GM12878 (cell line): ENCODE results near the gene TTC38. TPM values are rescaled to one million over a fixed set of nuclear protein-coding genes. Genes with fewer than 3 reads are reported as not detected.
A peak's percentile ranks its signal among the peaks of the same experiment; 100 is the strongest.

Source experiments
- ATAC-seq: fragments of 200-7000 bp; cut with Tn5 transposase; 3 replicates; pipeline ENCODE4 v1.9.1; 2020; ENCODE audit warnings: mild to moderate bottlenecking, moderate library complexity
- BruUV-seq: library from RNA; stranded (reverse); fragments of 400-500 nt; replicated peaks from 2 replicates; lab custom pipeline; 2021; lab: Mats Ljungman, UMichigan
- CTCF ChIA-PET: fragments of 300-600 bp; sonication (Branson Sonifier 250); formaldehyde crosslinking; extraction: SDS; loops from one replicate; lab custom pipeline; 2021; ENCODE audit warnings: inconsistent platforms; lab: Yijun Ruan, JAX
- POLR2A ChIA-PET: fragments of 350-600 bp; formaldehyde crosslinking; extraction: SDS; loops from one replicate; lab custom pipeline; 2021; ENCODE audit warnings: inconsistent platforms; lab: Charles Lee
- RAD21 ChIA-PET: fragments of 300-600 bp; sonication (Branson Sonifier 250); formaldehyde crosslinking; loops from one replicate; lab custom pipeline; 2023; ENCODE audit warnings: antibody characterized with exemption; ENCODE audit not compliant: unreplicated experiment; lab: Charles Lee
- SMC1A ChIA-PET: fragments of 300-600 bp; sonication (Branson Sonifier 250); formaldehyde crosslinking; loops from one replicate; lab custom pipeline; 2023; ENCODE audit not compliant: unreplicated experiment, uncharacterized antibody; lab: Charles Lee
- DNase-seq: peaks from one replicate; pipeline ENCODE4 v3.0.0-alpha.2; 2011; ENCODE audit warnings: low read depth, low spot score
- FAIRE-seq: peaks from 3 replicates; lab custom pipeline; 2011; peaks lifted over from hg19 to GRCh38; lab: Jason Lieb, UNC
- H2AFZ ChIP-seq: 2 replicates; pipeline ENCODE4 v1.6.0; 2011; ENCODE audit warnings: low read depth, low read length, control low read depth; ENCODE audit not compliant: control insufficient read depth
- H3K27ac ChIP-seq: 2 replicates; pipeline ENCODE4 v1.5.1; 2011; ENCODE audit warnings: control low read depth; ENCODE audit not compliant: control insufficient read depth, insufficient read depth
- H3K27me3 ChIP-seq, 2 experiments: replicated peaks in 1 of 2; 2 replicates each; pipeline versions ENCODE4 v1.6.0 to v1.6.1; 2011; ENCODE audit warnings: low read length in 1 of 2; ENCODE audit not compliant: control insufficient read depth in 2 of 2, insufficient read depth in 2 of 2
- H3K36me3 ChIP-seq, 2 experiments: 2 replicates each; pipeline ENCODE4 v1.5.1; 2011; ENCODE audit warnings: low read length in 1 of 2; ENCODE audit not compliant: control insufficient read depth in 2 of 2, insufficient read depth in 2 of 2
- H3K4me1 ChIP-seq: 2 replicates; pipeline ENCODE4 v1.6.1; 2011; ENCODE audit warnings: mild to moderate bottlenecking, low read length, moderate library complexity, mixed read lengths; ENCODE audit not compliant: control insufficient read depth, insufficient read depth
- H3K4me2 ChIP-seq: 2 replicates; pipeline ENCODE4 v1.6.0; 2011; ENCODE audit warnings: control low read depth; ENCODE audit not compliant: control insufficient read depth, insufficient read depth
- H3K4me3 ChIP-seq: fragments of 200-600 bp; sonication (generic); 2 replicates; pipeline ENCODE4 v1.5.1; 2016
- H3K79me2 ChIP-seq: 2 replicates; pipeline ENCODE4 v1.6.0; 2011; ENCODE audit warnings: low read length; ENCODE audit not compliant: control insufficient read depth, insufficient read depth
- H3K9ac ChIP-seq: 2 replicates; pipeline ENCODE4 v1.8.0; 2011; ENCODE audit warnings: low read length, control low read depth, mixed read lengths; ENCODE audit not compliant: control insufficient read depth, insufficient read depth
- H3K9me3 ChIP-seq: replicated peaks from 3 replicates; pipeline ENCODE4 v1.5.1; 2011; ENCODE audit warnings: mild to moderate bottlenecking, low read length; ENCODE audit not compliant: control insufficient read depth, insufficient read depth
- H4K20me1 ChIP-seq: 2 replicates; pipeline ENCODE4 v1.6.0; 2011; ENCODE audit not compliant: control insufficient read depth, insufficient read depth
- CREB1 ChIP-seq: IDR thresholded peaks from 2 replicates; pipeline ENCODE4 v1.6.1; 2012; ENCODE audit warnings: low read depth, mild to moderate bottlenecking, inconsistent platforms
- HDAC6 ChIP-seq: fragments of 200-600 bp; sonication (generic); IDR thresholded peaks from one replicate; pipeline ENCODE4 v1.8.0; 2017; ENCODE audit warnings: antibody characterized with exemption; ENCODE audit not compliant: unreplicated experiment
- HDGF ChIP-seq: fragments of 450-650 bp; IDR thresholded peaks from 2 replicates; pipeline ENCODE4 v1.6.1; 2016; ENCODE audit warnings: antibody characterized with exemption
- JUNB ChIP-seq: IDR thresholded peaks from 2 replicates; pipeline ENCODE4 v1.6.1; 2016; ENCODE audit warnings: antibody characterized with exemption, mild to moderate bottlenecking
- MEF2A ChIP-seq: IDR thresholded peaks from 2 replicates; pipeline ENCODE4 v1.6.1; 2011; ENCODE audit warnings: low read depth, mild to moderate bottlenecking, low read length, moderate library complexity; ENCODE audit not compliant: insufficient read depth
- MXI1 ChIP-seq: fragments of 150-350 bp; IDR thresholded peaks from 2 replicates; pipeline ENCODE4 v1.6.1; 2011; ENCODE audit warnings: low read depth, mild to moderate bottlenecking, inconsistent platforms, low read length, improper control_type of control experiment
- POLR2A ChIP-seq: IDR thresholded peaks from 2 replicates; pipeline ENCODE4 v1.6.1; 2011; ENCODE audit warnings: low read depth, mild to moderate bottlenecking, low read length
- RB1 ChIP-seq: fragments of 450-650 bp; formaldehyde crosslinking; IDR thresholded peaks from 2 replicates; pipeline ENCODE4 v1.6.1; 2017; ENCODE audit warnings: mild to moderate bottlenecking, borderline replicate concordance
- SIN3A ChIP-seq: IDR thresholded peaks from 2 replicates; pipeline ENCODE4 v1.6.1; 2012; ENCODE audit warnings: low read depth, low read length, improper control_type of control experiment
- SREBF1 ChIP-seq: IDR thresholded peaks from 2 replicates; pipeline ENCODE4 v1.6.1; 2012; ENCODE audit warnings: mild to moderate bottlenecking, low read length
- ZNF384 ChIP-seq: IDR thresholded peaks from 2 replicates; pipeline ENCODE4 v1.6.1; 2012; ENCODE audit warnings: low read depth, mild to moderate bottlenecking, low read length, improper control_type of control experiment, borderline replicate concordance
- WGBS: methylation state at CpG from one replicate; pipeline ENCODE4 v1.1.6; 2016; ENCODE audit warnings: low lambda C conversion rate; ENCODE audit not compliant: insufficient replicate concordance, insufficient coverage; ENCODE audit errors: missing lambda C conversion rate; 5-methylcytosine and 5-hydroxymethylcytosine counted together
- in situ Hi-C: fragments of 300-500 bp; cut with MboI; formaldehyde crosslinking; loops from 9 replicates; pipeline ENCODE4 v1.14.3; 2018; ENCODE audit warnings: mixed read lengths
- intact Hi-C: fragments of 100-400 bp; cut with micrococcal nuclease; formaldehyde crosslinking; loops from one replicate; pipeline ENCODE4 v1.14.2; 2022; ENCODE audit not compliant: unreplicated experiment
- polyA plus RNA-seq, 11 experiments: library from polyadenylated mRNA; depleted of rRNA in 4 of 11; unstranded in 6 of 11; stranded (reverse) in 5 of 11; fragments of >200 nt; fragmentation: Nextera tagmentation in 4 of 11; fragmentation: Illumina TruSeq in 1 of 11; extraction: Ambion mirVana in 4 of 11; extraction: Trizol in 1 of 11; gene quantifications; 1 replicate in 1 of 11; 2 replicates in 10 of 11; pipeline versions ENCODE4 v1.2.1 to v1.2.3, GENCODE V29; 2011 to 2016; ENCODE audit warnings: inconsistent platforms in 2 of 11, missing spikeins in 2 of 11, low read depth in 1 of 11
- total RNA-seq, 4 experiments: library from RNA; depleted of rRNA in 3 of 4; stranded (reverse); fragments of >200 nt in 3 of 4; fragmentation: Illumina TruSeq in 1 of 4; extraction: Trizol in 1 of 4; gene quantifications; 2 replicates each; pipeline versions ENCODE4 v1.2.1 to v1.2.3, GENCODE V29; 2013 to 2021
- TF ChIP-seq, protein P1 (sequence below): IDR thresholded peaks from 2 replicates; pipeline ENCODE4 v1.6.1; 2012; ENCODE audit warnings: mild to moderate bottlenecking, low read depth, low read length
- TF ChIP-seq, protein P2 (sequence below), 3 experiments: IDR thresholded peaks in 2 of 3; conservative IDR thresholded peaks in 1 of 3; 2 replicates each; pipeline ENCODE4 v1.5.1; 2011; ENCODE audit warnings: low read depth in 3 of 3, low read length in 3 of 3, mild to moderate bottlenecking in 3 of 3, control low read depth in 2 of 3, moderate library complexity in 2 of 3, inconsistent platforms in 1 of 3, mixed read lengths in 1 of 3; ENCODE audit not compliant: control insufficient read depth in 2 of 3, insufficient read depth in 1 of 3; ENCODE audit errors: extremely low read depth in 1 of 3
- TF ChIP-seq, protein P3 (sequence below): IDR thresholded peaks from 2 replicates; pipeline ENCODE4 v1.6.1; 2011; ENCODE audit warnings: low read depth, low read length, improper control_type of control experiment, borderline replicate concordance
- TF ChIP-seq, protein P4 (sequence below): fragments of 450-650 bp; IDR thresholded peaks from 2 replicates; pipeline ENCODE4 v1.6.1; 2016; ENCODE audit warnings: mild to moderate bottlenecking

Gene TTC38
- total and polyA plus RNA-seq, 10 of the 15 experiments (the other 5 are each of a cell fraction or from before 2014, with no cell fraction given) = 0.58 to 39.9 (median 13.0) TPM

DNA sequence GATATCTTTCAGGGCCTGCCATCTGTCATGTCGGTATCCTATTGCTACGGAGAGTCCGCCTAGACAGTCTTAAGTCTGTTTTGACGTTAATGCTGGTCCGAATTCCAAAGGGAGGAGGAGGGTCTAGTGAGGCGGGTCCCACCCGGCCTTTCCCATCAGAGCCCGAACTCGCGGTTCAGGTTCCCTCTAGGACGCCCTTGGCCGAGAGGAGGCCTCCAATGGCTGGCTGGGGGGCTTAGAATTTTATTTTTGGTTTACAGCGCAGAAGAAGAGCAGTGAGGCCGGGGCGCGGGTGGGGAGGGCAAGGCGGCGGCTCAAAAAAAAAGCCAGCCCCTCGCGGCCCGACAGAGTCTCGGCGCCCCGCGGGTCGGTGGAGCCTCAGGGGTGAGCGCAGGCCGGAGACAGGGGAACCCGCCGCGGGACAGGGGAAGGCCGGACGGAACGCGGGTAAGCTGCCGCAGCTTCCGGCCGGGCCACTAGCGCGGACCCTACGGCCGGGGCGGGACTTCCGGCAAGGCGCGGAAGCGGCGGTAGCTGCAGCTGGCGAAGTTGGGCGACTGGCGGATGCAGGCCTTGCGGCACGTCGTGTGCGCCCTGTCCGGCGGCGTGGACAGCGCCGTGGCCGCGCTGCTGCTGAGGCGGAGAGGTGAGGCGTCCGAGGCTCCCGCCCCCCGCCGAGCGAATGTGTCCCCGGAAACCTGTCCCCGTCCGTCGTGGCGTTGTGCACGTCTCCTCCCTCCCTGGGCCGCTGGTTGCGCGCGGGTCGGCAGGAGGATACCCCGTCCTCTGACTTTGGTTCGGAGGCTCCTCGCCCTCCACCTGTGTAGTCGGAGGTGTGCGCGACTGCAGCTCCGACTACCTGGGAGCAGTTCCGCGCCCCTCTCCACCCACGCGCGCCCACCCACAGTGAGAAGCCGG lies 67.7 kb downstream of the TTC38 start, which contains the start of gene TRMU:
TSS of gene TRMU (plus strand) at position 514 of the 918 bp plus-strand sequence. CDS start at position 565, 51 bp downstream.
- ATAC-seq = peak; percentile 97
- Histone ChIP-seq H3K4me3 (peak within 1 kb of the TSS; percentile 98), H3K4me2 (peak within 1 kb of the TSS; percentile 92), H3K9me3 (no peaks in the 10 kb centered on the region), H4K20me1 (no peaks in the 10 kb centered on the region), H3K9ac (peak within 1 kb of the TSS; percentile 80), H2AFZ (peak within 1 kb of the TSS; percentile 82), H3K4me1 (peaks cover 7% of the 10 kb centered on the region; the same call in 1 of the 2 replicates), H3K36me3 (peaks cover 16 to 30% of the 10 kb centered on the region in 2 experiments; a peak in 3 of 4 replicates), H3K27ac (peak within 1 kb of the TSS; percentile 79), H3K27me3 (no peaks in the 10 kb centered on the region), H3K79me2 (peaks cover 31% of the 10 kb centered on the region)
- intact Hi-C loops = loop anchor here (2.0 kb wide), 1 partner anchor 39 kb away; the partner anchor contains the start of gene GTSE1
- in situ Hi-C loops = no loop called here
- peak; percentile 44 for FAIRE-seq
- peak; percentile 56 for DNase-seq
- POLR2A ChIA-PET = no interaction called here
- CTCF ChIA-PET = interaction anchor here (0.9 to 2.0 kb wide), 3 partner anchors 33 to 206 kb away, joined by 3 to 7 read pairs (median 3); no protein-coding TSS in a partner anchor
- SMC1A ChIA-PET = interaction anchor here (1.4 to 1.9 kb wide), 2 partner anchors 39 to 213 kb away, joined by 3 to 5 read pairs; partner anchors contain the start of gene GTSE1
- RAD21 ChIA-PET = interaction anchor here (0.6 to 1.5 kb wide), 2 partner anchors 40 to 277 kb away, joined by 4 to 5 read pairs; no protein-coding TSS in a partner anchor
- BruUV-seq = TSS peak; percentile 91
- WGBS = 2% methylated on average over 87 of the region's 93 CpGs
- TF ChIP-seq, protein P1, sequence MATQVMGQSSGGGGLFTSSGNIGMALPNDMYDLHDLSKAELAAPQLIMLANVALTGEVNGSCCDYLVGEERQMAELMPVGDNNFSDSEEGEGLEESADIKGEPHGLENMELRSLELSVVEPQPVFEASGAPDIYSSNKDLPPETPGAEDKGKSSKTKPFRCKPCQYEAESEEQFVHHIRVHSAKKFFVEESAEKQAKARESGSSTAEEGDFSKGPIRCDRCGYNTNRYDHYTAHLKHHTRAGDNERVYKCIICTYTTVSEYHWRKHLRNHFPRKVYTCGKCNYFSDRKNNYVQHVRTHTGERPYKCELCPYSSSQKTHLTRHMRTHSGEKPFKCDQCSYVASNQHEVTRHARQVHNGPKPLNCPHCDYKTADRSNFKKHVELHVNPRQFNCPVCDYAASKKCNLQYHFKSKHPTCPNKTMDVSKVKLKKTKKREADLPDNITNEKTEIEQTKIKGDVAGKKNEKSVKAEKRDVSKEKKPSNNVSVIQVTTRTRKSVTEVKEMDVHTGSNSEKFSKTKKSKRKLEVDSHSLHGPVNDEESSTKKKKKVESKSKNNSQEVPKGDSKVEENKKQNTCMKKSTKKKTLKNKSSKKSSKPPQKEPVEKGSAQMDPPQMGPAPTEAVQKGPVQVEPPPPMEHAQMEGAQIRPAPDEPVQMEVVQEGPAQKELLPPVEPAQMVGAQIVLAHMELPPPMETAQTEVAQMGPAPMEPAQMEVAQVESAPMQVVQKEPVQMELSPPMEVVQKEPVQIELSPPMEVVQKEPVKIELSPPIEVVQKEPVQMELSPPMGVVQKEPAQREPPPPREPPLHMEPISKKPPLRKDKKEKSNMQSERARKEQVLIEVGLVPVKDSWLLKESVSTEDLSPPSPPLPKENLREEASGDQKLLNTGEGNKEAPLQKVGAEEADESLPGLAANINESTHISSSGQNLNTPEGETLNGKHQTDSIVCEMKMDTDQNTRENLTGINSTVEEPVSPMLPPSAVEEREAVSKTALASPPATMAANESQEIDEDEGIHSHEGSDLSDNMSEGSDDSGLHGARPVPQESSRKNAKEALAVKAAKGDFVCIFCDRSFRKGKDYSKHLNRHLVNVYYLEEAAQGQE = peak; percentile 41; the same call in 1 of the 2 replicates
- no peak for TF ChIP-seq SREBF1
- TF ChIP-seq MXI1 = peak; percentile 95
- peak; percentile 61; the same call in 1 of the 2 replicates for TF ChIP-seq CREB1
- peak; percentile 81; the same call in 1 of the 2 replicates for TF ChIP-seq RB1
- TF ChIP-seq MEF2A = no peak
- TF ChIP-seq JUNB = no peak
- TF ChIP-seq HDAC6 = peak; percentile 71
- no peak for TF ChIP-seq HDGF
- peak; percentile 94 for TF ChIP-seq SIN3A
- TF ChIP-seq, protein P2, sequence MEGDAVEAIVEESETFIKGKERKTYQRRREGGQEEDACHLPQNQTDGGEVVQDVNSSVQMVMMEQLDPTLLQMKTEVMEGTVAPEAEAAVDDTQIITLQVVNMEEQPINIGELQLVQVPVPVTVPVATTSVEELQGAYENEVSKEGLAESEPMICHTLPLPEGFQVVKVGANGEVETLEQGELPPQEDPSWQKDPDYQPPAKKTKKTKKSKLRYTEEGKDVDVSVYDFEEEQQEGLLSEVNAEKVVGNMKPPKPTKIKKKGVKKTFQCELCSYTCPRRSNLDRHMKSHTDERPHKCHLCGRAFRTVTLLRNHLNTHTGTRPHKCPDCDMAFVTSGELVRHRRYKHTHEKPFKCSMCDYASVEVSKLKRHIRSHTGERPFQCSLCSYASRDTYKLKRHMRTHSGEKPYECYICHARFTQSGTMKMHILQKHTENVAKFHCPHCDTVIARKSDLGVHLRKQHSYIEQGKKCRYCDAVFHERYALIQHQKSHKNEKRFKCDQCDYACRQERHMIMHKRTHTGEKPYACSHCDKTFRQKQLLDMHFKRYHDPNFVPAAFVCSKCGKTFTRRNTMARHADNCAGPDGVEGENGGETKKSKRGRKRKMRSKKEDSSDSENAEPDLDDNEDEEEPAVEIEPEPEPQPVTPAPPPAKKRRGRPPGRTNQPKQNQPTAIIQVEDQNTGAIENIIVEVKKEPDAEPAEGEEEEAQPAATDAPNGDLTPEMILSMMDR (IDR thresholded peaks at IDR 0.05 in 2 of 3, conservative IDR thresholded peaks at IDR 0.05 in 1 of 3; ENCODE audit: control insufficient read depth in 2 of 3, extremely low read depth in 1 of 3, insufficient read depth in 1 of 3, low read depth in 3 of 3, low read length in 3 of 3) = no peak
- peak; percentile 95 for TF ChIP-seq POLR2A
- TF ChIP-seq, protein P3, sequence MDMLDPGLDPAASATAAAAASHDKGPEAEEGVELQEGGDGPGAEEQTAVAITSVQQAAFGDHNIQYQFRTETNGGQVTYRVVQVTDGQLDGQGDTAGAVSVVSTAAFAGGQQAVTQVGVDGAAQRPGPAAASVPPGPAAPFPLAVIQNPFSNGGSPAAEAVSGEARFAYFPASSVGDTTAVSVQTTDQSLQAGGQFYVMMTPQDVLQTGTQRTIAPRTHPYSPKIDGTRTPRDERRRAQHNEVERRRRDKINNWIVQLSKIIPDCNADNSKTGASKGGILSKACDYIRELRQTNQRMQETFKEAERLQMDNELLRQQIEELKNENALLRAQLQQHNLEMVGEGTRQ = no peak
- TF ChIP-seq, protein P4, sequence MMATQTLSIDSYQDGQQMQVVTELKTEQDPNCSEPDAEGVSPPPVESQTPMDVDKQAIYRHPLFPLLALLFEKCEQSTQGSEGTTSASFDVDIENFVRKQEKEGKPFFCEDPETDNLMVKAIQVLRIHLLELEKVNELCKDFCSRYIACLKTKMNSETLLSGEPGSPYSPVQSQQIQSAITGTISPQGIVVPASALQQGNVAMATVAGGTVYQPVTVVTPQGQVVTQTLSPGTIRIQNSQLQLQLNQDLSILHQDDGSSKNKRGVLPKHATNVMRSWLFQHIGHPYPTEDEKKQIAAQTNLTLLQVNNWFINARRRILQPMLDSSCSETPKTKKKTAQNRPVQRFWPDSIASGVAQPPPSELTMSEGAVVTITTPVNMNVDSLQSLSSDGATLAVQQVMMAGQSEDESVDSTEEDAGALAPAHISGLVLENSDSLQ = peak; percentile 54
- TF ChIP-seq ZNF384 = no peak
